Panc1 (cell line): ENCODE data around the gene PLEKHA7. TPM values are rescaled to one million over a fixed set of nuclear protein-coding genes. Genes with fewer than 3 reads are reported as not detected.

Experiments used
- ATAC-seq: fragments of 200-7000 bp; cut with Tn5 transposase; 2 replicates; pipeline ENCODE4 v1.9.1; 2020; ENCODE audit warnings: mild to moderate bottlenecking, moderate library complexity
- BruUV-seq: library from RNA; stranded (reverse); fragments of 400-500 nt; replicated peaks from 2 replicates; lab custom pipeline; 2021; lab: Mats Ljungman, UMichigan
- CTCF ChIA-PET: fragments of 300-600 bp; sonication (Branson Sonifier 250); formaldehyde crosslinking; loops from one replicate; lab custom pipeline; 2022; ENCODE audit warnings: antibody characterized with exemption; lab: Charles Lee
- POLR2A ChIA-PET: fragments of 300-600 bp; sonication (Branson Sonifier 250); formaldehyde crosslinking; loops from one replicate; lab custom pipeline; 2022; ENCODE audit warnings: antibody characterized with exemption; lab: Charles Lee
- DNase-seq: peaks from one replicate; pipeline ENCODE4 v3.0.0-alpha.2; 2010; ENCODE audit warnings: low read depth, low spot score
- H3K27ac ChIP-seq: 2 replicates; pipeline ENCODE4 v1.5.1; 2011; ENCODE audit warnings: mild to moderate bottlenecking, low read length, inconsistent platforms
- H3K27me3 ChIP-seq: fragments of 200-500 bp; sonication (Bioruptor generic); 2 replicates; pipeline ENCODE4 v1.6.0; 2014; ENCODE audit warnings: low read length, inconsistent platforms; ENCODE audit not compliant: control insufficient read depth, insufficient read depth
- H3K36me3 ChIP-seq: fragments of 200-500 bp; sonication (Bioruptor generic); 2 replicates; pipeline ENCODE4 v1.5.1; 2014; ENCODE audit warnings: inconsistent platforms, mild to moderate bottlenecking, low read length, moderate library complexity; ENCODE audit not compliant: control insufficient read depth, insufficient read depth
- H3K4me1 ChIP-seq: 2 replicates; pipeline ENCODE4 v1.5.1; 2011; ENCODE audit warnings: inconsistent platforms, mild to moderate bottlenecking, low read length, moderate library complexity; ENCODE audit not compliant: control insufficient read depth, insufficient read depth
- H3K4me3 ChIP-seq, 2 experiments: 2 replicates each; pipeline ENCODE4 v1.5.1; 2011 to 2012; ENCODE audit warnings: low read depth in 2 of 2, low read length in 2 of 2, mild to moderate bottlenecking in 2 of 2, inconsistent platforms in 1 of 2, moderate library complexity in 1 of 2
- H3K9me3 ChIP-seq: fragments of 200-500 bp; sonication (Bioruptor generic); 2 replicates; pipeline ENCODE4 v1.5.1; 2014; ENCODE audit warnings: low read depth, mild to moderate bottlenecking, inconsistent platforms, low read length, moderate library complexity; ENCODE audit not compliant: control insufficient read depth, insufficient read depth
- POLR2AphosphoS5 ChIP-seq: IDR thresholded peaks from 2 replicates; pipeline ENCODE4 v1.6.1; 2012; ENCODE audit warnings: mild to moderate bottlenecking, low read depth, low read length, moderate library complexity
- SIN3A ChIP-seq: IDR thresholded peaks from 2 replicates; pipeline ENCODE4 v1.6.1; 2012; ENCODE audit warnings: low read depth, mild to moderate bottlenecking, low read length, moderate library complexity, borderline replicate concordance; ENCODE audit not compliant: insufficient read depth
- TCF7L2 ChIP-seq: IDR thresholded peaks from 2 replicates; pipeline ENCODE4 v1.6.1; 2011; ENCODE audit warnings: mild to moderate bottlenecking, low read depth, low read length, inconsistent platforms
- in situ Hi-C: cut with HindIII; loops from 2 replicates; pipeline ENCODE4 v1.10.0; 2016; ENCODE audit warnings: low sequenced_read_pairs, low pct_unique_long_range_greater_than_20kb
- intact Hi-C: fragments of 100-400 bp; cut with micrococcal nuclease; formaldehyde crosslinking; loops from one replicate; pipeline ENCODE4 v1.10.0; 2022; ENCODE audit not compliant: unreplicated experiment
- total RNA-seq: library from RNA; stranded (reverse); gene quantifications from one replicate; pipeline ENCODE4 v1.2.1, GENCODE V29; 2021; ENCODE audit not compliant: unreplicated experiment
- TF ChIP-seq, protein P1 (sequence below), 2 experiments: IDR thresholded peaks; 2 replicates each; pipeline ENCODE4 v1.6.1; 2011 to 2012; ENCODE audit warnings: low read depth in 2 of 2, control low read depth in 1 of 2, low read length in 1 of 2, mild to moderate bottlenecking in 1 of 2, moderate library complexity in 1 of 2; ENCODE audit not compliant: insufficient read depth in 1 of 2
- TF ChIP-seq, protein P2 (sequence below): fragments of 450-650 bp; IDR thresholded peaks from 2 replicates; pipeline ENCODE4 v1.5.1; 2017; ENCODE audit warnings: mild to moderate bottlenecking

PLEKHA7 gene
- total RNA-seq, 1 experiment from 2014 or later = 11.6 TPM

DNA sequence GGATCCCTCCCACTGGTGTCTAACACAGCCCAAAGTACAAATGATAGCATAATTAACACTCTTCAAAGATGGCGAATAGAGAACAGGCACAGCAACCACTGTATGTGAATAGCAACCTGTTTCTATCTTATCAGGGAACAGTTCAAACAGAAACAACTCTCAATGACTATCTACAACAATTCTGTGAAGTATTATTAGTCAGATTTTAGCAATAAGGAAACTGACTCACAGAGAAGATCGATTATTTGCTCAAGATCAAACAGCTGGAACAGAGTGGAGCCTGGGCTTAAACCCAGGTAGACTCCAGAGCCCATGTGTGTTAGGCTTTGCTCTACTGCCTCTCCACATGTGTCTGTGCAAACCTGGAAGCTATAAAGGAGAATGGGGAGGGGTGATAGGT is 187.1 kb downstream of the PLEKHA7 start:
- Histone ChIP-seq H3K9me3 (no peaks in the 10 kb centered on the region), H3K4me1 (no peaks in the 10 kb centered on the region), H3K27me3 (no peaks in the 10 kb centered on the region), H3K27ac (no peak overlapping the region), H3K36me3 (no peaks in the 10 kb centered on the region), H3K4me3 (no peak overlapping the region)
- TF ChIP-seq SIN3A (no peak), TCF7L2 (no peak), POLR2AphosphoS5 (no peak)
- TF ChIP-seq, protein P1, sequence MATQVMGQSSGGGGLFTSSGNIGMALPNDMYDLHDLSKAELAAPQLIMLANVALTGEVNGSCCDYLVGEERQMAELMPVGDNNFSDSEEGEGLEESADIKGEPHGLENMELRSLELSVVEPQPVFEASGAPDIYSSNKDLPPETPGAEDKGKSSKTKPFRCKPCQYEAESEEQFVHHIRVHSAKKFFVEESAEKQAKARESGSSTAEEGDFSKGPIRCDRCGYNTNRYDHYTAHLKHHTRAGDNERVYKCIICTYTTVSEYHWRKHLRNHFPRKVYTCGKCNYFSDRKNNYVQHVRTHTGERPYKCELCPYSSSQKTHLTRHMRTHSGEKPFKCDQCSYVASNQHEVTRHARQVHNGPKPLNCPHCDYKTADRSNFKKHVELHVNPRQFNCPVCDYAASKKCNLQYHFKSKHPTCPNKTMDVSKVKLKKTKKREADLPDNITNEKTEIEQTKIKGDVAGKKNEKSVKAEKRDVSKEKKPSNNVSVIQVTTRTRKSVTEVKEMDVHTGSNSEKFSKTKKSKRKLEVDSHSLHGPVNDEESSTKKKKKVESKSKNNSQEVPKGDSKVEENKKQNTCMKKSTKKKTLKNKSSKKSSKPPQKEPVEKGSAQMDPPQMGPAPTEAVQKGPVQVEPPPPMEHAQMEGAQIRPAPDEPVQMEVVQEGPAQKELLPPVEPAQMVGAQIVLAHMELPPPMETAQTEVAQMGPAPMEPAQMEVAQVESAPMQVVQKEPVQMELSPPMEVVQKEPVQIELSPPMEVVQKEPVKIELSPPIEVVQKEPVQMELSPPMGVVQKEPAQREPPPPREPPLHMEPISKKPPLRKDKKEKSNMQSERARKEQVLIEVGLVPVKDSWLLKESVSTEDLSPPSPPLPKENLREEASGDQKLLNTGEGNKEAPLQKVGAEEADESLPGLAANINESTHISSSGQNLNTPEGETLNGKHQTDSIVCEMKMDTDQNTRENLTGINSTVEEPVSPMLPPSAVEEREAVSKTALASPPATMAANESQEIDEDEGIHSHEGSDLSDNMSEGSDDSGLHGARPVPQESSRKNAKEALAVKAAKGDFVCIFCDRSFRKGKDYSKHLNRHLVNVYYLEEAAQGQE (IDR thresholded peaks at IDR 0.05; ENCODE audit: insufficient read depth in 1 of 2, low read depth in 2 of 2, low read length in 1 of 2) = no peak
- TF ChIP-seq, protein P2, sequence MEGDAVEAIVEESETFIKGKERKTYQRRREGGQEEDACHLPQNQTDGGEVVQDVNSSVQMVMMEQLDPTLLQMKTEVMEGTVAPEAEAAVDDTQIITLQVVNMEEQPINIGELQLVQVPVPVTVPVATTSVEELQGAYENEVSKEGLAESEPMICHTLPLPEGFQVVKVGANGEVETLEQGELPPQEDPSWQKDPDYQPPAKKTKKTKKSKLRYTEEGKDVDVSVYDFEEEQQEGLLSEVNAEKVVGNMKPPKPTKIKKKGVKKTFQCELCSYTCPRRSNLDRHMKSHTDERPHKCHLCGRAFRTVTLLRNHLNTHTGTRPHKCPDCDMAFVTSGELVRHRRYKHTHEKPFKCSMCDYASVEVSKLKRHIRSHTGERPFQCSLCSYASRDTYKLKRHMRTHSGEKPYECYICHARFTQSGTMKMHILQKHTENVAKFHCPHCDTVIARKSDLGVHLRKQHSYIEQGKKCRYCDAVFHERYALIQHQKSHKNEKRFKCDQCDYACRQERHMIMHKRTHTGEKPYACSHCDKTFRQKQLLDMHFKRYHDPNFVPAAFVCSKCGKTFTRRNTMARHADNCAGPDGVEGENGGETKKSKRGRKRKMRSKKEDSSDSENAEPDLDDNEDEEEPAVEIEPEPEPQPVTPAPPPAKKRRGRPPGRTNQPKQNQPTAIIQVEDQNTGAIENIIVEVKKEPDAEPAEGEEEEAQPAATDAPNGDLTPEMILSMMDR = no peak
- intact Hi-C loops = no loop called here
- in situ Hi-C loops = no loop called here
- DNase-seq = no peak
- POLR2A ChIA-PET = no interaction called here
- CTCF ChIA-PET = no interaction called here
- BruUV-seq = no TSS peak
- no peak for ATAC-seq

DNA sequence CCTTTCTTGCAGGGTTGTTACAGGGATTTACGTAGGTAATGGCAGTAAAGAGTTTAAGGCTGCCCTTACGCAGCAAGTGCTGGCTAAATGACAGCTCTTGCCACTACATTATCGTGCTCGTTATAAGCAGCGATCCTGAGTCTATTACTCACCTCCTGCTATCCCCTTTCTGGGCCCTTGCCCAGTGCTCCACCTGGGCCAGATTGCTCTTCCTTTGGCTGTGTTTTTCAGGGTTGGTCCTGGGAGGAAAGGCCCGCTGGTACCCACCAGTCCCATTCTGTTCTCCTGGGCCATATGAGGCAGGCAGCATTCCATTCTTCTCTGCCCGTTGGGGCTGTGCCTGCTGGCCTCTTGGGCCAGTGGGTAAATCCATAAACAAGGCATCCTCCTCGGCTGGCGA is 188.2 kb downstream of the PLEKHA7 start:
- Histone ChIP-seq H3K4me3 (no peak overlapping the region), H3K27me3 (no peaks in the 10 kb centered on the region), H3K36me3 (no peaks in the 10 kb centered on the region), H3K27ac (no peak overlapping the region), H3K9me3 (no peaks in the 10 kb centered on the region), H3K4me1 (no peaks in the 10 kb centered on the region)
- POLR2A ChIA-PET = no interaction called here
- intact Hi-C loops = no loop called here
- TF ChIP-seq, protein P2 = no peak
- TF ChIP-seq, protein P1 (IDR thresholded peaks at IDR 0.05; ENCODE audit: insufficient read depth in 1 of 2, low read depth in 2 of 2, low read length in 1 of 2) = no peak
- TF ChIP-seq SIN3A (no peak), TCF7L2 (no peak), POLR2AphosphoS5 (no peak)
- BruUV-seq = no TSS peak
- CTCF ChIA-PET = no interaction called here
- no peak for DNase-seq
- ATAC-seq = no peak; the same call in 1 of the 2 replicates
- in situ Hi-C loops = no loop called here
